Measurements from ENCODE around the gene PACSIN2. TPM values are rescaled to one million over a fixed set of nuclear protein-coding genes. Genes with fewer than 3 reads are reported as not detected.

Gene PACSIN2
- total and polyA plus RNA-seq, 2 of the 13 experiments (the other 11 are each of a cell fraction or from before 2014, with no cell fraction given) = 54.1 to 68.8 TPM

- TF ChIP-seq CEBPZ (IDR thresholded peaks at IDR 0.05; ENCODE audit: low read length) (no peak), EP300 (IDR thresholded peaks at IDR 0.05; ENCODE audit: low read depth in 2 of 2, low read length in 2 of 2) (peak in 1 of 2 experiments; percentile 38; a peak in 1 of 4 replicates), EP300 (CRISPR knock-in tag; IDR thresholded peaks at IDR 0.05; ENCODE audit: borderline replicate concordance) (no peak), FOSL2 (CRISPR knock-in tag; IDR thresholded peaks at IDR 0.05) (peak; percentile 92), BCL6 (CRISPR knock-in tag; IDR thresholded peaks at IDR 0.05) (peak; percentile 73), ZNF296 (CRISPR knock-in tag; conservative IDR thresholded peaks at IDR 0.05) (no peak), ATF3 (CRISPR knock-in tag; IDR thresholded peaks at IDR 0.05) (peak; percentile 46; the same call in 1 of the 2 replicates)
These were observed 95.8 kb downstream of the PACSIN2 start (continued) for GRCh38 chr22:42919199-42919598.

GRCh38 chr22:42918500-42918899 is 96.4 kb downstream of the PACSIN2 start:
- DNase-seq (ENCODE audit: low spot score) = no peak
- Histone ChIP-seq H3K9ac (ENCODE audit: insufficient read depth, low read depth, low read length) (no peak overlapping the region), H3K27ac (ENCODE audit: extremely low read length, insufficient read depth, low read length) (peak overlapping the region; percentile 11), H3K4me3 (replicated peaks in 1 of 3; ENCODE audit: insufficient read depth in 1 of 3, low read depth in 2 of 3, low read length in 3 of 3) (no peak overlapping the region), H3K4me1 (ENCODE audit: insufficient read depth, low read length) (peaks cover 94% of the 10 kb centered on the region), H3K36me3 (replicated peaks in 1 of 2; ENCODE audit: control insufficient read depth in 1 of 2, insufficient read depth in 2 of 2, low read length in 2 of 2) (no peaks in the 10 kb centered on the region; a peak in 1 of 5 replicates), H2AFZ (ENCODE audit: low read length) (no peak overlapping the region), H4K20me1 (ENCODE audit: insufficient read depth, low read length) (peaks cover 3% of the 10 kb centered on the region; the same call in 1 of the 2 replicates), H3K4me2 (ENCODE audit: low read depth, low read length) (no peak overlapping the region), H3K79me2 (ENCODE audit: insufficient read depth, low read length) (peaks cover 88% of the 10 kb centered on the region), H3K9me3 (ENCODE audit: low read length) (no peaks in the 10 kb centered on the region), H3K27me3 (ENCODE audit: control insufficient read depth in 1 of 2, insufficient read depth in 2 of 2, low read length in 2 of 2) (no peaks in the 10 kb centered on the region)
- no peak for ATAC-seq
- 100% methylated on average over 3 of the region's 4 CpGs for WGBS (ENCODE audit: low lambda C conversion rate)
- no TSS peak for BruUV-seq (replicated peaks)
- TF ChIP-seq AGO1 (IDR thresholded peaks at IDR 0.05; ENCODE audit: low read depth, low read length, poor library complexity, severe bottlenecking) = no peak
- no peak for TF ChIP-seq PBX3 (CRISPR knock-in tag; IDR thresholded peaks at IDR 0.05; ENCODE audit: borderline replicate concordance)
- TF ChIP-seq GATAD1 (CRISPR knock-in tag; IDR thresholded peaks at IDR 0.05) = no peak
- no peak for TF ChIP-seq ZNF687 (CRISPR knock-in tag; IDR thresholded peaks at IDR 0.05)
- no peak for TF ChIP-seq JUND (CRISPR knock-in tag; IDR thresholded peaks at IDR 0.05)
- CTCF ChIA-PET (ENCODE audit: low intra/inter-chr PET ratio, low total read pairs) = no interaction called here
- intact Hi-C loops (cut with micrococcal nuclease; ENCODE audit: unreplicated experiment) = no loop called here
- POLR2A ChIA-PET = interaction anchor here (2.2 to 2.3 kb wide), 2 partner anchors 41 to 96 kb away, joined by 6 to 7 read pairs; partner anchors contain the start of gene PACSIN2
- in situ Hi-C loops (cut with HindIII; ENCODE audit: extremely low pct_ligation_motif_present, low pct_unique_long_range_greater_than_20kb) = no loop called here
- no peak for FAIRE-seq
